Astrocyte (in vitro differentiated cells and primary cell): ENCODE measurements around the gene FEM1A.

Source experiments
- EZH2 ChIP-seq: IDR thresholded peaks from 2 replicates; pipeline ENCODE4 v1.6.1; 2012; ENCODE audit warnings: mild to moderate bottlenecking, low read length, inconsistent platforms; ENCODE audit not compliant: insufficient read depth
- TF ChIP-seq, protein P1 (sequence below): IDR thresholded peaks from 2 replicates; pipeline ENCODE4 v1.5.1; 2011; ENCODE audit warnings: low read depth, mild to moderate bottlenecking, inconsistent platforms, low read length, moderate library complexity; ENCODE audit not compliant: insufficient read depth

DNA sequence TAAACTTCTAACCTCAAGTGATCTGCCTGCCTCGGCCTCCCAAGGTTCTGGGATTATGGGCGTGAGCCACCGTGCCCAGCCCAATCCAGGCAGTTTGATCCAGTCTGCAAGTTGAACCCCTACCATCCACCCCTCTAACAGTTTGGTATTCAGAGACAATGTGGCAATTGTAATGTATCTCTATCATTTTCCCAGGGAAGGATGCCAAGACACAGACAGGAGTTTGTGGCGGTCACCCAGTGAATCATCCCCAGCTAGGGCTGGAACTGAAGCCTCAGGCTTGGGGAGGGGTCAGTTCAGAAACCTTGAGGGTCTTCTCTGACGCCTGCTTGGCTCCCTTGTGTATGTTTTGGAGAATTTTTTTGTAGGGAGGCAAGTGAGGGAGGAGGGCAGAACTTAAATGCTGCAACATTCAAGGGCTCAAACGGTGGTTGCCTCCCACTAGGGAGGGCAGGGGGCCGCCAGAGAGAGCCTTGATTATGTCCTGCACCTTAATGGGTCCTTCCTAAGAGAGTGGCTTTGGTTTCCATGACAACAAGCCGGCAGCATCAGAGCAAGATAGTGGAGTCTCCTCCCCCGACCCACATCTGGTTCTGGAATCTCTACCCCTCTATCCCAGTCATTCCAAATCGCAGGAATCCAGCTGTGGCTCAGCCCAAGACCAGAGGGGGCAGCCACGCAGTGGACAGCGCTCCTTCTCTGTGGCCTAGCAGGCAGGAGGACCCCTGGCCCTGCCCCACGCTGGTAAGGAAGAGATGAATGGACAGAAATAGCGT is 14.9 kb upstream of the FEM1A start:
- TF ChIP-seq, protein P1, sequence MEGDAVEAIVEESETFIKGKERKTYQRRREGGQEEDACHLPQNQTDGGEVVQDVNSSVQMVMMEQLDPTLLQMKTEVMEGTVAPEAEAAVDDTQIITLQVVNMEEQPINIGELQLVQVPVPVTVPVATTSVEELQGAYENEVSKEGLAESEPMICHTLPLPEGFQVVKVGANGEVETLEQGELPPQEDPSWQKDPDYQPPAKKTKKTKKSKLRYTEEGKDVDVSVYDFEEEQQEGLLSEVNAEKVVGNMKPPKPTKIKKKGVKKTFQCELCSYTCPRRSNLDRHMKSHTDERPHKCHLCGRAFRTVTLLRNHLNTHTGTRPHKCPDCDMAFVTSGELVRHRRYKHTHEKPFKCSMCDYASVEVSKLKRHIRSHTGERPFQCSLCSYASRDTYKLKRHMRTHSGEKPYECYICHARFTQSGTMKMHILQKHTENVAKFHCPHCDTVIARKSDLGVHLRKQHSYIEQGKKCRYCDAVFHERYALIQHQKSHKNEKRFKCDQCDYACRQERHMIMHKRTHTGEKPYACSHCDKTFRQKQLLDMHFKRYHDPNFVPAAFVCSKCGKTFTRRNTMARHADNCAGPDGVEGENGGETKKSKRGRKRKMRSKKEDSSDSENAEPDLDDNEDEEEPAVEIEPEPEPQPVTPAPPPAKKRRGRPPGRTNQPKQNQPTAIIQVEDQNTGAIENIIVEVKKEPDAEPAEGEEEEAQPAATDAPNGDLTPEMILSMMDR, result no peak
- TF ChIP-seq EZH2, result no peak
